Placental epithelial cell (primary cell): ENCODE data around the gene ZNF831. TPM values are rescaled to one million over a fixed set of nuclear protein-coding genes. Genes with fewer than 3 reads are reported as not detected.

Experiments used
- total RNA-seq: library from RNA; depleted of rRNA; stranded (reverse); fragments of >200 nt; gene quantifications from 2 replicates; pipeline ENCODE4 v1.2.3, GENCODE V29; 2012

Gene ZNF831
- not detected in 2 replicates for total RNA-seq

DNA sequence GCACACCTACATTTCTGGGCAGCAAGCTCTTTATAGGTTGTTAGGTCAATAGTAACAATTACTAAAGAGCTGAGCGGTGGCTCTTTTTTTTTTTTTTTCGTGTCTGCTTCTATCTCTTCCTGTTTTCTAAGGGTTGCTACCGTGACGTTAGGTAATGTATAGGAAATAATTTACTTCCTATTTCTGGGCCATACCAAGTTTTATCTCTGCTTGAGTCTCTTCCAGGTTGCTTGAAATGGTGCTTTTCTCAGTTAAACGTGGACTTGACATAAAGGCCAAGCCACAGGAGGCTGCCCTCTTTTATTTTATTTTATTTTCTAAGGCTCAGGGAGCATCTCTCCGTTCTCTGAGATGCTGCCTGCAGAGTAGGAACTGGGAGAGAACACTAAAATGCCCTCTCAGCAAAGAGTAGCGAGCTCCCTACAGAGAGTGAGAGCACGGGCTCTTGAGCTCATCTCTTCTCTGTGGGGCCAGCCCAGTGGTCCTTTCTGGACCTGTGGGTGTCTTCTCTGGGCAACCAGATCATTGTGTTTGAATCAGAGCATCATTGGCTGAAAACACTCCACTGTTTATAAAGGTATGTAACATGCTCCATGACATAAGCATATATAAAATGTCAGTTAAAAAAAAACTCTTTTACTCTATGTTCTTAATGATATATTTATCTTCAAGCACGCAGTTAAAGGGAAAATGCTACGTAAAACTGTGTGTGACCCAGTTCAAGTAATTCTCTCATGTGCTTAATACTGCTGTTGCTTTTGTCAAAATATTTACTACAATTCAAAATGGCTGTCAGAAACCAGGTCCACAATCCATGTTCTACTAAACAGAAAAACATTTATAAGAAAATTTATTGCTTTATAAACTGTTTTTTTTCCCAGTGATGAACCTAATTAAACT is at the start of gene ZNF831:
TSS of gene ZNF831 (plus strand) at position 191 of the 900 bp plus-strand sequence. CDS start 27,199 bp downstream, outside the sequence.

DNA sequence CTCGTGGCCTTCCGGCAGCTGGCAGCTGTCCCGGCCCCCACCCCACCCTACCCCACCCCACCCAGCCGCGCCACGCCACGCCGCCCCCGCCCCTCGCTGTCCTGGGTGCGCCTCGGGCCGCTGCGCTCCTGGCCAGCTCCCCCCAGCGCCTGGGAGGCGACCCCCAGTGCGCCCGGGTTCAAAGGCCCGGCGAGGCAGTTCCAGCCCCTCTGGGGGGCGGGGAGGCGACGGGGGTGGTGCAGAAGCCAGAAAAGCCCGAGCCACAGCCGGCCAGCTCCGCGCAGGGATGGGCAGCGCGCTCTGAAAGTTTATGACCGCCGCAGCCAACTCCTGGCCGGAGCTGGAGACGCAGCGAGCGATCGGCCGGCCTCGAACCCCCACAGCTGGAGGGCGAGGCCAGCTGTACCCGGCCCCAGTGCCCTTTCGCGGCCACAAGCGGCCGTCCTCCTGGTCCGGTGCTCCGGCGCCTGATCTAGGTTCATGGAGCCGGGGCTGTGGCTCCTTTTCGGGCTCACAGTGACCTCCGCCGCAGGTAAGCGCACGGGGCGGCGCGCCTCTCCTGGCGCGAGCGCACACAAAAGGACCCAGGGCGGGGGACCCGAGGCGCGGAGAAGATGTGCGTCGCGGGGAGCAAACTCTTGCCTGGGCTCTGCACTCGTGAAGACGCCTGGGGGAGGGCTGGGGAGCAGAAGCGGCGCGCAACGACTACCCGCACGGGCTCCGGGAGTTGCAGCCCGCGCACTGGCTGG is 136.9 kb downstream of the ZNF831 start, which contains the start of gene EDN3:
TSS of gene EDN3 (plus strand) at position 279 of the 749 bp plus-strand sequence. CDS start at position 481, 202 bp downstream.

Other genes starting within 250 kb of the ZNF831 start
- gene NELFCD, start 182.6 kb upstream of the ZNF831 start, total RNA-seq, result 52.2 and 66.9 TPM in 2 replicates
- 65.6 and 79.5 TPM in 2 replicates for gene CTSZ, start 156.6 kb upstream of the ZNF831 start, total RNA-seq
- not detected in 2 replicates for gene TUBB1, start 144.4 kb upstream of the ZNF831 start, total RNA-seq
- 17.6 and 26.7 TPM in 2 replicates for gene ATP5F1E, start 131.5 kb upstream of the ZNF831 start, total RNA-seq
- 36.9 and 50.6 TPM in 2 replicates for gene PRELID3B, start 121.0 kb upstream of the ZNF831 start, total RNA-seq
- 2.9 and 4.7 TPM in 2 replicates for gene EDN3, start 136.8 kb downstream of the ZNF831 start, total RNA-seq